HepG2 (cell line): Measurements from ENCODE around the gene GAREM1. TPM values are rescaled to one million over a fixed set of nuclear protein-coding genes. Genes with fewer than 3 reads are reported as not detected.

ENCODE experiments used
- ATAC-seq: fragments of 200-7000 bp; cut with Tn5 transposase; 3 replicates; pipeline ENCODE4 v1.9.1; 2020; ENCODE audit warnings: mild to moderate bottlenecking, moderate library complexity
- BruUV-seq: library from RNA; stranded (reverse); fragments of 400-500 nt; replicated peaks from 2 replicates; lab custom pipeline; 2021; lab: Mats Ljungman, UMichigan
- CTCF ChIA-PET: fragments of 300-600 bp; formaldehyde crosslinking; extraction: SDS; loops from one replicate; lab custom pipeline; 2021; ENCODE audit warnings: low total read pairs, inconsistent platforms, low intra/inter-chr PET ratio; lab: Yijun Ruan, JAX
- POLR2A ChIA-PET: fragments of 350-600 bp; sonication (Branson Sonifier 250); formaldehyde crosslinking; loops from one replicate; lab custom pipeline; 2020; ENCODE audit warnings: antibody characterized with exemption, inconsistent platforms; lab: Yijun Ruan, JAX
- DNase-seq: peaks from one replicate; pipeline ENCODE4 v3.0.0-alpha.2; 2015; ENCODE audit warnings: low spot score
- FAIRE-seq: peaks from 3 replicates; lab custom pipeline; 2011; peaks lifted over from hg19 to GRCh38; lab: Jason Lieb, UNC
- H2AFZ ChIP-seq: one replicate; pipeline ENCODE4 v1.6.1; 2011; ENCODE audit warnings: low read length, inconsistent platforms
- H3K27ac ChIP-seq: fragments of 300-600 bp; 3 replicates; pipeline ENCODE4 v1.8.0; 2011; ENCODE audit warnings: mixed run types, mild to moderate bottlenecking, mixed read lengths, low read length, inconsistent platforms; ENCODE audit not compliant: insufficient read depth; ENCODE audit errors: extremely low read length
- H3K27me3 ChIP-seq, 2 experiments: fragments of 200-600 bp in 1 of 2; 2 replicates in 1 of 2; 3 replicates in 1 of 2; pipeline versions ENCODE4 v1.6.0 to v1.8.0; 2011; ENCODE audit warnings: low read length in 2 of 2, mild to moderate bottlenecking in 2 of 2, moderate library complexity in 2 of 2, inconsistent platforms in 1 of 2; ENCODE audit not compliant: insufficient read depth in 2 of 2, control insufficient read depth in 1 of 2
- H3K36me3 ChIP-seq, 2 experiments: fragments of 200-600 bp in 1 of 2; replicated peaks in 1 of 2; 2 replicates in 1 of 2; 3 replicates in 1 of 2; pipeline versions ENCODE4 v1.5.1 to v1.8.0; 2011; ENCODE audit warnings: low read length in 2 of 2, inconsistent platforms in 1 of 2; ENCODE audit not compliant: insufficient read depth in 2 of 2, control insufficient read depth in 1 of 2
- H3K4me1 ChIP-seq: 2 replicates; pipeline ENCODE4 v1.5.1; 2012; ENCODE audit warnings: low read length, inconsistent platforms; ENCODE audit not compliant: insufficient read depth
- H3K4me2 ChIP-seq: 2 replicates; pipeline ENCODE4 v1.6.0; 2011; ENCODE audit warnings: low read depth, low read length, inconsistent platforms
- H3K4me3 ChIP-seq, 3 experiments: fragments of 200-600 bp in 1 of 3; sonication (generic), shearing (Covaris generic) in 1 of 3; replicated peaks in 1 of 3; 2 replicates each; pipeline ENCODE4 v1.5.1; 2011 to 2016; ENCODE audit warnings: low read length in 3 of 3, inconsistent platforms in 2 of 3, low read depth in 2 of 3, mild to moderate bottlenecking in 2 of 3, control low read depth in 1 of 3, mixed read lengths in 1 of 3; ENCODE audit not compliant: insufficient read depth in 1 of 3
- H3K79me2 ChIP-seq: one replicate; pipeline ENCODE4 v1.6.1; 2011; ENCODE audit warnings: low read length, inconsistent platforms; ENCODE audit not compliant: insufficient read depth
- H3K9ac ChIP-seq: 2 replicates; pipeline ENCODE4 v1.6.0; 2011; ENCODE audit warnings: mild to moderate bottlenecking, low read depth, low read length, inconsistent platforms; ENCODE audit not compliant: insufficient read depth
- H3K9me3 ChIP-seq: 2 replicates; pipeline ENCODE4 v1.5.1; 2012; ENCODE audit warnings: mild to moderate bottlenecking, low read length
- H4K20me1 ChIP-seq: 2 replicates; pipeline ENCODE4 v1.6.0; 2011; ENCODE audit warnings: inconsistent platforms, mild to moderate bottlenecking, low read length, moderate library complexity; ENCODE audit not compliant: insufficient read depth
- ELF3 ChIP-seq: IDR thresholded peaks from 2 replicates; pipeline ENCODE4 v1.6.1; 2016; ENCODE audit warnings: missing genetic modification reagents, missing compliant biosample characterization
- LCORL ChIP-seq, 2 experiments: fragments of 450-650 bp in 1 of 2; sonication (generic) in 1 of 2; formaldehyde crosslinking in 1 of 2; IDR thresholded peaks; 2 replicates each; pipeline versions ENCODE4 v1.5.0 to v1.6.1; 2017 to 2020; ENCODE audit warnings: antibody characterized with exemption in 1 of 2, missing genetic modification reagents in 1 of 2
- XRCC5 ChIP-seq: fragments of 200-400 bp; formaldehyde crosslinking; optimal IDR thresholded peaks from 2 replicates; pipeline ENCODE3; 2017; ENCODE audit warnings: mild to moderate bottlenecking, low read length
- ZNF292 ChIP-seq: sonication (generic); formaldehyde crosslinking; IDR thresholded peaks from 2 replicates; pipeline ENCODE4 v1.8.1; 2022; ENCODE audit warnings: mild to moderate bottlenecking, low read depth, missing genetic modification reagents, borderline replicate concordance
- ZSCAN29 ChIP-seq: sonication (generic); formaldehyde crosslinking; conservative IDR thresholded peaks from 2 replicates; pipeline ENCODE4 v1.4.0; 2020; ENCODE audit warnings: mild to moderate bottlenecking, missing genetic modification reagents
- WGBS: methylation state at CpG from one replicate; pipeline ENCODE4 v1.1.6; 2017; ENCODE audit warnings: low lambda C conversion rate; 5-methylcytosine and 5-hydroxymethylcytosine counted together
- in situ Hi-C: cut with HindIII; loops from 2 replicates; pipeline ENCODE4 v1.10.0; 2017; ENCODE audit warnings: low pct_unique_long_range_greater_than_20kb; ENCODE audit not compliant: extremely low pct_ligation_motif_present
- intact Hi-C: fragments of 100-400 bp; cut with micrococcal nuclease; formaldehyde crosslinking; loops from one replicate; pipeline ENCODE4 v1.10.0; 2022; ENCODE audit not compliant: unreplicated experiment
- polyA plus RNA-seq, 8 experiments: library from polyadenylated mRNA; depleted of rRNA in 3 of 8; stranded (reverse) in 7 of 8; unstranded in 1 of 8; fragments of >200 nt; fragmentation: Illumina TruSeq in 4 of 8; extraction: Trizol in 4 of 8; gene quantifications; 2 replicates each; pipeline versions ENCODE4 v1.2.1 to v1.2.3, GENCODE V29; 2011 to 2016; ENCODE audit warnings: low read depth in 4 of 8, missing spikeins in 1 of 8, mixed read lengths in 1 of 8; ENCODE audit not compliant: insufficient read depth in 1 of 8
- total RNA-seq, 5 experiments: library from RNA; depleted of rRNA; stranded (reverse); fragments of >200 nt; fragmentation: Illumina TruSeq; extraction: Trizol; gene quantifications; 2 replicates each; pipeline ENCODE4 v1.2.3, GENCODE V29; 2016; ENCODE audit warnings: low read depth in 1 of 5
- TF ChIP-seq, protein P1 (sequence below): sonication (generic); formaldehyde crosslinking; conservative IDR thresholded peaks from 2 replicates; pipeline ENCODE4 v1.4.0; 2020; ENCODE audit warnings: missing genetic modification reagents
- TF ChIP-seq, protein P2 (sequence below): sonication (generic); formaldehyde crosslinking; IDR thresholded peaks from 2 replicates; pipeline ENCODE4 v1.4.0; 2020; ENCODE audit warnings: mild to moderate bottlenecking, missing genetic modification reagents, borderline replicate concordance
- TF ChIP-seq, protein P3 (sequence below): sonication (generic); formaldehyde crosslinking; IDR thresholded peaks from 2 replicates; pipeline ENCODE4 v1.9.0; 2021; ENCODE audit warnings: missing genetic modification reagents, borderline replicate concordance
- TF ChIP-seq, protein P4 (sequence below), 2 experiments: fragments of 450-650 bp in 1 of 2; sonication (generic) in 1 of 2; formaldehyde crosslinking in 1 of 2; IDR thresholded peaks; 2 replicates each; pipeline versions ENCODE4 v1.6.1 to v1.8.0; 2016 to 2022; ENCODE audit warnings: antibody characterized with exemption in 1 of 2, mild to moderate bottlenecking in 1 of 2, missing genetic modification reagents in 1 of 2

Gene GAREM1
- total and polyA plus RNA-seq, 2 of the 13 experiments (the other 11 are each of a cell fraction or from before 2014, with no cell fraction given): 2.5 to 2.9 TPM

DNA sequence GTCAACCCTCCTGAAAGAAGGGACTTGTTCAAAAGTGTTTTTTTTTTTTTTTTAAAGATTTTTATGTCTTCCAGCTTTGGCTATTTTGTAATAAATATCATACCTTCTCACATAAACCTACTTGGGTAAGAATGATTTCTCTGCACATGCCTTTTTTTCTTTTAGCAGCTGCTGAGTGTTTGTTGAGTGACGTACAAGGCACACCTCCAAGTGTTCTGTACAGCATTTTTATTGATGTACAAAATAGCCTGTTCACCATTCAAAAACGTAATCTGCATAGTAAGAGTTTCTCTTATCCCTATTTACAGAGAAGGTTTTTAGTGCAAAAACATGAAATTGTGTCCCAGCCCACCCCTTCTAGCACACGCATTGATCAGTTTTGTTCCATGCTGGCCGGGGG lies 203.2 kb downstream of the GAREM1 start:
- ChIA-PET CTCF (no interaction called here), POLR2A (no interaction called here)
- no peak for DNase-seq
- H3K4me1 ChIP-seq: no peaks in the 10 kb centered on the region
- no TSS peak for BruUV-seq
- peaks cover 0 to 5% of the 10 kb centered on the region in 2 experiments; a peak in 4 of 5 replicates for H3K36me3 ChIP-seq
- no peak overlapping the region for H3K4me3 ChIP-seq
- H3K79me2 ChIP-seq: no peaks in the 10 kb centered on the region
- no peak for ATAC-seq
- no peak overlapping the region for H3K27ac ChIP-seq
- 92% methylated on average over 4 of the region's 4 CpGs for WGBS
- intact Hi-C loops: no loop called here
- no peaks in the 10 kb centered on the region for H4K20me1 ChIP-seq
- no peak overlapping the region for H3K9ac ChIP-seq
- no peak for FAIRE-seq
- H3K9me3 ChIP-seq: no peaks in the 10 kb centered on the region
- no peaks in the 10 kb centered on the region for H3K27me3 ChIP-seq
- no peak overlapping the region for H3K4me2 ChIP-seq
- in situ Hi-C loops: loop anchor here (10.0 kb wide), 1 partner anchor 113 kb away; no protein-coding TSS in a partner anchor
- H2AFZ ChIP-seq: no peak overlapping the region
- TF ChIP-seq, protein P1, sequence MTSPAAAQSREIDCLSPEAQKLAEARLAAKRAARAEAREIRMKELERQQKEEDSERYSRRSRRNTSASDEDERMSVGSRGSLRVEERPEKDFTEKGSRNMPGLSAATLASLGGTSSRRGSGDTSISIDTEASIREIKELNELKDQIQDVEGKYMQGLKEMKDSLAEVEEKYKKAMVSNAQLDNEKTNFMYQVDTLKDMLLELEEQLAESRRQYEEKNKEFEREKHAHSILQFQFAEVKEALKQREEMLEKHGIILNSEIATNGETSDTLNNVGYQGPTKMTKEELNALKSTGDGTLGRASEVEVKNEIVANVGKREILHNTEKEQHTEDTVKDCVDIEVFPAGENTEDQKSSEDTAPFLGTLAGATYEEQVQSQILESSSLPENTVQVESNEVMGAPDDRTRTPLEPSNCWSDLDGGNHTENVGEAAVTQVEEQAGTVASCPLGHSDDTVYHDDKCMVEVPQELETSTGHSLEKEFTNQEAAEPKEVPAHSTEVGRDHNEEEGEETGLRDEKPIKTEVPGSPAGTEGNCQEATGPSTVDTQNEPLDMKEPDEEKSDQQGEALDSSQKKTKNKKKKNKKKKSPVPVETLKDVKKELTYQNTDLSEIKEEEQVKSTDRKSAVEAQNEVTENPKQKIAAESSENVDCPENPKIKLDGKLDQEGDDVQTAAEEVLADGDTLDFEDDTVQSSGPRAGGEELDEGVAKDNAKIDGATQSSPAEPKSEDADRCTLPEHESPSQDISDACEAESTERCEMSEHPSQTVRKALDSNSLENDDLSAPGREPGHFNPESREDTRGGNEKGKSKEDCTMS (CRISPR knock-in tag): no peak
- TF ChIP-seq, protein P2, sequence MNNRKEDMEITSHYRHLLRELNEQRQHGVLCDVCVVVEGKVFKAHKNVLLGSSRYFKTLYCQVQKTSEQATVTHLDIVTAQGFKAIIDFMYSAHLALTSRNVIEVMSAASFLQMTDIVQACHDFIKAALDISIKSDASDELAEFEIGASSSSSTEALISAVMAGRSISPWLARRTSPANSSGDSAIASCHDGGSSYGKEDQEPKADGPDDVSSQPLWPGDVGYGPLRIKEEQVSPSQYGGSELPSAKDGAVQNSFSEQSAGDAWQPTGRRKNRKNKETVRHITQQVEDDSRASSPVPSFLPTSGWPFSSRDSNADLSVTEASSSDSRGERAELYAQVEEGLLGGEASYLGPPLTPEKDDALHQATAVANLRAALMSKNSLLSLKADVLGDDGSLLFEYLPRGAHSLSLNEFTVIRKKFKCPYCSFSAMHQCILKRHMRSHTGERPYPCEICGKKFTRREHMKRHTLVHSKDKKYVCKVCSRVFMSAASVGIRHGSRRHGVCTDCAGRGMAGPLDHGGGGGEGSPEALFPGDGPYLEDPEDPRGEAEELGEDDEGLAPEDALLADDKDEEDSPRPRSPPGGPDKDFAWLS (CRISPR knock-in tag): no peak
- TF ChIP-seq XRCC5: no peak
- no peak for TF ChIP-seq ZNF292
- no peak for TF ChIP-seq ZSCAN29
- no peak for TF ChIP-seq ELF3 (CRISPR knock-in tag)
- TF ChIP-seq, protein P3, sequence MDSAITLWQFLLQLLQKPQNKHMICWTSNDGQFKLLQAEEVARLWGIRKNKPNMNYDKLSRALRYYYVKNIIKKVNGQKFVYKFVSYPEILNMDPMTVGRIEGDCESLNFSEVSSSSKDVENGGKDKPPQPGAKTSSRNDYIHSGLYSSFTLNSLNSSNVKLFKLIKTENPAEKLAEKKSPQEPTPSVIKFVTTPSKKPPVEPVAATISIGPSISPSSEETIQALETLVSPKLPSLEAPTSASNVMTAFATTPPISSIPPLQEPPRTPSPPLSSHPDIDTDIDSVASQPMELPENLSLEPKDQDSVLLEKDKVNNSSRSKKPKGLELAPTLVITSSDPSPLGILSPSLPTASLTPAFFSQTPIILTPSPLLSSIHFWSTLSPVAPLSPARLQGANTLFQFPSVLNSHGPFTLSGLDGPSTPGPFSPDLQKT: no peak
- no peak for TF ChIP-seq LCORL (IDR thresholded peaks at IDR 0.05)
- TF ChIP-seq LCORL (CRISPR knock-in tag; IDR thresholded peaks at IDR 0.05): no peak
- TF ChIP-seq, protein P4, sequence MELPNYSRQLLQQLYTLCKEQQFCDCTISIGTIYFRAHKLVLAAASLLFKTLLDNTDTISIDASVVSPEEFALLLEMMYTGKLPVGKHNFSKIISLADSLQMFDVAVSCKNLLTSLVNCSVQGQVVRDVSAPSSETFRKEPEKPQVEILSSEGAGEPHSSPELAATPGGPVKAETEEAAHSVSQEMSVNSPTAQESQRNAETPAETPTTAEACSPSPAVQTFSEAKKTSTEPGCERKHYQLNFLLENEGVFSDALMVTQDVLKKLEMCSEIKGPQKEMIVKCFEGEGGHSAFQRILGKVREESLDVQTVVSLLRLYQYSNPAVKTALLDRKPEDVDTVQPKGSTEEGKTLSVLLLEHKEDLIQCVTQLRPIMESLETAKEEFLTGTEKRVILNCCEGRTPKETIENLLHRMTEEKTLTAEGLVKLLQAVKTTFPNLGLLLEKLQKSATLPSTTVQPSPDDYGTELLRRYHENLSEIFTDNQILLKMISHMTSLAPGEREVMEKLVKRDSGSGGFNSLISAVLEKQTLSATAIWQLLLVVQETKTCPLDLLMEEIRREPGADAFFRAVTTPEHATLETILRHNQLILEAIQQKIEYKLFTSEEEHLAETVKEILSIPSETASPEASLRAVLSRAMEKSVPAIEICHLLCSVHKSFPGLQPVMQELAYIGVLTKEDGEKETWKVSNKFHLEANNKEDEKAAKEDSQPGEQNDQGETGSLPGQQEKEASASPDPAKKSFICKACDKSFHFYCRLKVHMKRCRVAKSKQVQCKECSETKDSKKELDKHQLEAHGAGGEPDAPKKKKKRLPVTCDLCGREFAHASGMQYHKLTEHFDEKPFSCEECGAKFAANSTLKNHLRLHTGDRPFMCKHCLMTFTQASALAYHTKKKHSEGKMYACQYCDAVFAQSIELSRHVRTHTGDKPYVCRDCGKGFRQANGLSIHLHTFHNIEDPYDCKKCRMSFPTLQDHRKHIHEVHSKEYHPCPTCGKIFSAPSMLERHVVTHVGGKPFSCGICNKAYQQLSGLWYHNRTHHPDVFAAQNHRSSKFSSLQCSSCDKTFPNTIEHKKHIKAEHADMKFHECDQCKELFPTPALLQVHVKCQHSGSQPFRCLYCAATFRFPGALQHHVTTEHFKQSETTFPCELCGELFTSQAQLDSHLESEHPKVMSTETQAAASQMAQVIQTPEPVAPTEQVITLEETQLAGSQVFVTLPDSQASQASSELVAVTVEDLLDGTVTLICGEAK (IDR thresholded peaks at IDR 0.05): no peak
- TF ChIP-seq, protein P4 (CRISPR knock-in tag; IDR thresholded peaks at IDR 0.05): no peak
